Nephron (organoid): ENCODE results near the gene PMFBP1.
A peak's percentile ranks its signal among the peaks of the same experiment; 100 is the strongest.

ENCODE experiments used
- H3K27ac Mint-ChIP-seq, 3 experiments: 2 replicates each; pipeline ENCODE4 v1.8.0; 2020; ENCODE audit warnings: mixed read lengths in 3 of 3, mild to moderate bottlenecking in 2 of 3, moderate library complexity in 1 of 3
- H3K27me3 Mint-ChIP-seq: 2 replicates; pipeline ENCODE4 v1.8.0; 2021; ENCODE audit warnings: low read depth, mild to moderate bottlenecking, moderate library complexity, mixed read lengths
- H3K36me3 Mint-ChIP-seq: 2 replicates; pipeline ENCODE4 v1.8.0; 2020; ENCODE audit warnings: low read depth, mixed read lengths
- H3K4me1 Mint-ChIP-seq: 2 replicates; pipeline ENCODE4 v1.8.0; 2020; ENCODE audit warnings: mixed read lengths
- H3K4me3 Mint-ChIP-seq, 3 experiments: 2 replicates each; pipeline ENCODE4 v1.8.0; 2020; ENCODE audit warnings: mild to moderate bottlenecking in 3 of 3, mixed read lengths in 3 of 3, moderate library complexity in 2 of 3
- H3K9me3 Mint-ChIP-seq: 2 replicates; pipeline ENCODE4 v1.8.0; 2020; ENCODE audit warnings: mixed read lengths
- TF ChIP-seq, protein P1 (sequence below), 3 experiments: fragments of 200-600 bp; sonication (generic); IDR thresholded peaks; one replicate each; pipeline ENCODE4 v1.5.0; 2021; ENCODE audit warnings: antibody characterized with exemption in 3 of 3; ENCODE audit not compliant: unreplicated experiment in 3 of 3

PMFBP1 gene

DNA sequence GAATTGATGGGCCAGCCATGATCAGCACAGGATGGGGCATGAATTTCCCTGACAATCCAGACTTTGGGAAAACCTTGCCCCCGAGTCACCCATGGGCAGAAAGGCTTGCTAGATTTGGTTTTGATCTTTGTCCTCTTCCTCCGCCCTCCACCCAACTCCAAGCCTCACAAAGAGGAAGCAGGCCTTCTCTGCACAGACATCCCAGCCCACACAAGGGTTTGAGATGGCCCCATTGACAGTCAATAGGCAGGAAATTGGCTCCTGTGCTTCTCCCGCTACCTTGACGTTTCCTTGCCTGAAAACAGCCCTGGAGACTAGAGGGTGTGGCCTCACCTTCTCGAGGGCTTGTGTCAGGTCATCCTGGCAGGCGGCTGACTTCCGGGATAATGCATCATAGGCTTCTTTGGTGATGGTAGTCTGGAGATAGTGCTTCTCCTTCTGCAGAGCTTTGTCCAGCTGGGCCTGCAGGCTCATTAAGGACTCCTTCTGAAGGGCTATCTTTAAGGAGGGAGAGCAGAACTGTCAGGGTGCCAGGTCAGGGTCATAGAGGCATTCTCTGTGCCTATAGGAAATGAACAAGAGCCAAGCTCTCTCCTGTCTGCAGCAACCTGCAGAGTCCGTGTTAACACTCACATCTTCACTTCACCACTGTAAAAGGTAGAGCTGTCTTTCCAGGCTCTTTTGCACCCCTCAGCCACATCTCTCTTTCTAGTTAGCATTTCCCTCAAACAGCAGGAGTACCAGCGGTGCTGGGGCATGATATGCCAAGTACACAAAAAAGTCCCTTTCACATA, 46.1 kb downstream of the PMFBP1 start:
- TF ChIP-seq, protein P1, sequence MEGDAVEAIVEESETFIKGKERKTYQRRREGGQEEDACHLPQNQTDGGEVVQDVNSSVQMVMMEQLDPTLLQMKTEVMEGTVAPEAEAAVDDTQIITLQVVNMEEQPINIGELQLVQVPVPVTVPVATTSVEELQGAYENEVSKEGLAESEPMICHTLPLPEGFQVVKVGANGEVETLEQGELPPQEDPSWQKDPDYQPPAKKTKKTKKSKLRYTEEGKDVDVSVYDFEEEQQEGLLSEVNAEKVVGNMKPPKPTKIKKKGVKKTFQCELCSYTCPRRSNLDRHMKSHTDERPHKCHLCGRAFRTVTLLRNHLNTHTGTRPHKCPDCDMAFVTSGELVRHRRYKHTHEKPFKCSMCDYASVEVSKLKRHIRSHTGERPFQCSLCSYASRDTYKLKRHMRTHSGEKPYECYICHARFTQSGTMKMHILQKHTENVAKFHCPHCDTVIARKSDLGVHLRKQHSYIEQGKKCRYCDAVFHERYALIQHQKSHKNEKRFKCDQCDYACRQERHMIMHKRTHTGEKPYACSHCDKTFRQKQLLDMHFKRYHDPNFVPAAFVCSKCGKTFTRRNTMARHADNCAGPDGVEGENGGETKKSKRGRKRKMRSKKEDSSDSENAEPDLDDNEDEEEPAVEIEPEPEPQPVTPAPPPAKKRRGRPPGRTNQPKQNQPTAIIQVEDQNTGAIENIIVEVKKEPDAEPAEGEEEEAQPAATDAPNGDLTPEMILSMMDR (IDR thresholded peaks at IDR 0.05; ENCODE audit: unreplicated experiment in 3 of 3) = no peak
- Mint-ChIP-seq H3K27me3 (no peaks in the 10 kb centered on the region), H3K9me3 (no peaks in the 10 kb centered on the region)

DNA sequence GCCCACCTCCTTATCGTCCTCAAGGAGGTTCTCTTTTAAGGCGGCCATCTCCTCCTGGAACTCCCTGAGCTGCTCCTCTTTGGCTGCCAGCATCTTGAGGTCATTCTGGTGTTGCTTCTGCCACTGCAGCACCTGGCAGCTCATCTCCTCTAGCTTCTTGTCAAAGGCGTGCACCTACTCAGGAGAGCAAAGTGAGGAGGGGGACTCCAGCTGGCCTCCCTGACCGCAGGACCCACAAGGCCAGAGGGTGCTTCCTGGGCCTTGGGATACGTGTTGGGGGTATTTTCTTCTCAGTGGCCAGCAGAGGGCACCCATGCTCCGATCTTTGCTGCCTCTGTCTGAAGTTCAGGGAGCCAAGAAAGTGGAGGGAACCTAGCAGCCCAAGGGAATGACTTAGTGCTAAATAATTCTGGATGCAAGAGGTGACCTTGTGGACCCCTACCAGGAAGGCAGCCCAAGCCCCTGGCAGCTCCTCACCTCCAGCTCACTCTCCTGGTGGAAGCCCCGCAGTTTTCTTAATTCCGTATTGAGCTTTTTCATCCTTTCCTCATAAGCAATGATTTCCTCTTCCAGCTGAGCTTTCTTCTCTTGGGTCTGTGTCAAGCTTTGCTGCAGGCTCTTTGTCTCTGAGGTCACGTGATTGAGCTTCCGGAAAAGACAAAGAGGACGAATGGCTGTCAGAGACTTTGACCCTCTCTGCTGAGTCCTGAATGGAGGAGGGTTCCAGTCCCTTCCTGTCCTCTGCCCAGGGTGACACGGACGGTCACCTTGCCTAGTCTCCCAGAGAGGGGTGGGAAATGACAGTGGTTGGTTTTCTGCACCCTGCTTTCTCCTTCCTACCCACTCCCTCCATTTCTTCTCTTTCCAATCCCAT, 47.0 kb downstream of the PMFBP1 start:
- Mint-ChIP-seq H3K4me1 (peaks cover 8% of the 10 kb centered on the region), H3K36me3 (no peaks in the 10 kb centered on the region), H3K9me3 (no peaks in the 10 kb centered on the region), H3K27ac (peak overlapping the region; percentile 21 to 68 (median 52)), H3K27me3 (no peaks in the 10 kb centered on the region), H3K4me3 (no peak overlapping the region)
- TF ChIP-seq, protein P1 (IDR thresholded peaks at IDR 0.05; ENCODE audit: unreplicated experiment in 3 of 3) = peak; percentile 64 to 76 (median 74)

More for the DNA sequence above, 46.1 kb downstream of the PMFBP1 start:
- Mint-ChIP-seq H3K27ac (peak overlapping the region; percentile 21 to 68 (median 52)), H3K4me3 (no peak overlapping the region), H3K36me3 (no peaks in the 10 kb centered on the region), H3K4me1 (peaks cover 8% of the 10 kb centered on the region)

GRCh38 chr16:72124148-72124547, 47.8 kb downstream of the PMFBP1 start:
- Mint-ChIP-seq H3K27me3 (no peaks in the 10 kb centered on the region), H3K27ac (peak overlapping the region in 1 of 3 experiments; percentile 25), H3K4me3 (no peak overlapping the region), H3K4me1 (peaks cover 8% of the 10 kb centered on the region), H3K9me3 (no peaks in the 10 kb centered on the region), H3K36me3 (no peaks in the 10 kb centered on the region)
- TF ChIP-seq, protein P1 (IDR thresholded peaks at IDR 0.05; ENCODE audit: unreplicated experiment in 3 of 3) = no peak

- H3K27me3 Mint-ChIP-seq = no peaks in the 10 kb centered on the region
- no peaks in the 10 kb centered on the region for H3K9me3 Mint-ChIP-seq
- H3K4me1 Mint-ChIP-seq = peaks cover 8% of the 10 kb centered on the region
- H3K4me3 Mint-ChIP-seq = no peak overlapping the region
- TF ChIP-seq, protein P1 (IDR thresholded peaks at IDR 0.05; ENCODE audit: unreplicated experiment in 3 of 3) = no peak
- H3K36me3 Mint-ChIP-seq = no peaks in the 10 kb centered on the region
- H3K27ac Mint-ChIP-seq = peak overlapping the region in 1 of 3 experiments; percentile 25
These were observed 48.5 kb downstream of the PMFBP1 start for GRCh38 chr16:72123426-72123825.

DNA sequence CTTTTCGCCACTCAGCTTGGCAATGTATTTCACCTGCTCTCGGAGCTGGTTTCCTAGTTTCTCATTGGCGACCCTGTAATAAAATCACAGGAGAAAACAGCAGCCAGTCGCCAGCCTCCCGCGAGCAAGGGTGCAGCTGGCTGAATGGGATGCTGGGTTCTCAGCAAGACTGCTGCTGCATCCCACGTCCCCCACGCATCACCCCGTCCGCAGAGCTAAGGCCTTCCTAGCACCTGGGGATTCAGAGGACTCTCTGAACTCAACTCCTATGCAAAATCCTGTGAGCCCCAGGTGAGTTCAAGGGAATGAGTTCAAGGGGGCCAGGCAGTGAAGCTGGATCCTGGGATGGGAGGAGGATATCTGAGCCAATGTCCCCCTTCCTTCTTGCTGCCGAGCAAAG, 49.0 kb downstream of the PMFBP1 start:
- Mint-ChIP-seq H3K4me1 (peaks cover 8% of the 10 kb centered on the region), H3K27ac (no peak overlapping the region), H3K36me3 (no peaks in the 10 kb centered on the region), H3K9me3 (no peaks in the 10 kb centered on the region), H3K4me3 (no peak overlapping the region), H3K27me3 (no peaks in the 10 kb centered on the region)
- TF ChIP-seq, protein P1 (IDR thresholded peaks at IDR 0.05; ENCODE audit: unreplicated experiment in 3 of 3) = no peak
